ENCODE results near the gene ALG3. TPM values are rescaled to one million over a fixed set of nuclear protein-coding genes. Genes with fewer than 3 reads are reported as not detected.

Gene ALG3
- total RNA-seq, 1 donor from 2014 or later, result 40.9 TPM

DNA sequence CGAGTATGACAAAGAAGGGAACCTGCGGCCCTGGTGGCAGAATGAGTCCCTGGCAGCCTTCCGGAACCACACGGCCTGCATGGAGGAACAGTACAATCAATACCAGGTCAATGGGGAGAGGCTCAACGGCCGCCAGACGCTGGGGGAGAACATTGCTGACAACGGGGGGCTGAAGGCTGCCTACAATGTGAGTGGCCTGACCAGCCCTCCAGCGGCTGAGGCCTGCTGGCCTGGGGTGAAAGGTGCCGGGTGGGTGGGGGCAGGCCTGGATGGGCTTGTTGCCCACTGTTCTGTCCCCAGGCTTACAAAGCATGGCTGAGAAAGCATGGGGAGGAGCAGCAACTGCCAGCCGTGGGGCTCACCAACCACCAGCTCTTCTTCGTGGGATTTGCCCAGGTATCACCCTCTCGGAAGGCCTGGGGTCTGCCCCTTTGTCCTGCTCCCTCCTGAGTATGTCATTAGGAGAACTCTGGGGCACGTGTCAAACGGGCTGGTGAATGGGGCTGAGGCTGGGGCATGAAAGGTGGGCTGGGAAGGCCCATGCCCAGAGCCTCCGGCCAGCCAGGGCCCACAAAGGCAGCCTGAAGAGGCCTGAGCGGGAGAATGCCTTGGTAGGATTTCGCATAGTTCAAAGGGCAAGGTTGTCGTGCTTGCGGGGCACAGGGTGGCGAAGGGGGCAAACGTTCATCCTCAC, 42.4 kb upstream of the ALG3 start:
- Mint-ChIP-seq H3K36me3 (no peaks in the 10 kb centered on the region), H3K27me3 (ENCODE audit: low read depth) (peaks cover 41% of the 10 kb centered on the region), H3K4me3 (no peak overlapping the region), H3K9me3 (no peaks in the 10 kb centered on the region), H3K4me1 (no peaks in the 10 kb centered on the region), H3K27ac (no peak overlapping the region)
- no peak for DNase-seq (ENCODE audit: low spot score in 2 of 2, unreplicated experiment in 2 of 2)
- TF ChIP-seq, protein P1, sequence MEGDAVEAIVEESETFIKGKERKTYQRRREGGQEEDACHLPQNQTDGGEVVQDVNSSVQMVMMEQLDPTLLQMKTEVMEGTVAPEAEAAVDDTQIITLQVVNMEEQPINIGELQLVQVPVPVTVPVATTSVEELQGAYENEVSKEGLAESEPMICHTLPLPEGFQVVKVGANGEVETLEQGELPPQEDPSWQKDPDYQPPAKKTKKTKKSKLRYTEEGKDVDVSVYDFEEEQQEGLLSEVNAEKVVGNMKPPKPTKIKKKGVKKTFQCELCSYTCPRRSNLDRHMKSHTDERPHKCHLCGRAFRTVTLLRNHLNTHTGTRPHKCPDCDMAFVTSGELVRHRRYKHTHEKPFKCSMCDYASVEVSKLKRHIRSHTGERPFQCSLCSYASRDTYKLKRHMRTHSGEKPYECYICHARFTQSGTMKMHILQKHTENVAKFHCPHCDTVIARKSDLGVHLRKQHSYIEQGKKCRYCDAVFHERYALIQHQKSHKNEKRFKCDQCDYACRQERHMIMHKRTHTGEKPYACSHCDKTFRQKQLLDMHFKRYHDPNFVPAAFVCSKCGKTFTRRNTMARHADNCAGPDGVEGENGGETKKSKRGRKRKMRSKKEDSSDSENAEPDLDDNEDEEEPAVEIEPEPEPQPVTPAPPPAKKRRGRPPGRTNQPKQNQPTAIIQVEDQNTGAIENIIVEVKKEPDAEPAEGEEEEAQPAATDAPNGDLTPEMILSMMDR (IDR thresholded peaks at IDR 0.05; ENCODE audit: unreplicated experiment), result no peak

DNA sequence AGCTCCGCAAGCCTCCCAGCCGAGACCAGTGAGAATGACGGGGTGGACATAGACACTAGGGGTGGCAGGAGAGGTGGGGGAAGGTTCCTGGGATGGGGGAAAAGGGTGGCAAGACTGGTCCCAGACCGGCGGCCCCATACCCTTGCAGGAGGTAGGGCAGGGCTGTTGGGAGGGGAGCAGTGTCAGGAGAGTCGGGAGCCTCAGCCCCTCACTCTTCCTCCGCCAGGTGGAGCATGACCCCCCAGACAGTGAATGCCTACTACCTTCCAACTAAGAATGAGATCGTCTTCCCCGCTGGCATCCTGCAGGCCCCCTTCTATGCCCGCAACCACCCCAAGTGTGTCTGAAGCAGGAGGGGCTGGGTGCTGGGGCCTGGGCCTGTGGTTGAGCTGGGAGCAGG, 41.6 kb upstream of the ALG3 start:
- Mint-ChIP-seq H3K27ac (no peak overlapping the region), H3K4me3 (no peak overlapping the region), H3K4me1 (no peaks in the 10 kb centered on the region), H3K9me3 (no peaks in the 10 kb centered on the region), H3K36me3 (no peaks in the 10 kb centered on the region), H3K27me3 (ENCODE audit: low read depth) (peaks cover 49% of the 10 kb centered on the region)
- TF ChIP-seq, protein P1 (IDR thresholded peaks at IDR 0.05; ENCODE audit: unreplicated experiment), result no peak
- no peak for DNase-seq (ENCODE audit: low spot score in 2 of 2, unreplicated experiment in 2 of 2)

DNA sequence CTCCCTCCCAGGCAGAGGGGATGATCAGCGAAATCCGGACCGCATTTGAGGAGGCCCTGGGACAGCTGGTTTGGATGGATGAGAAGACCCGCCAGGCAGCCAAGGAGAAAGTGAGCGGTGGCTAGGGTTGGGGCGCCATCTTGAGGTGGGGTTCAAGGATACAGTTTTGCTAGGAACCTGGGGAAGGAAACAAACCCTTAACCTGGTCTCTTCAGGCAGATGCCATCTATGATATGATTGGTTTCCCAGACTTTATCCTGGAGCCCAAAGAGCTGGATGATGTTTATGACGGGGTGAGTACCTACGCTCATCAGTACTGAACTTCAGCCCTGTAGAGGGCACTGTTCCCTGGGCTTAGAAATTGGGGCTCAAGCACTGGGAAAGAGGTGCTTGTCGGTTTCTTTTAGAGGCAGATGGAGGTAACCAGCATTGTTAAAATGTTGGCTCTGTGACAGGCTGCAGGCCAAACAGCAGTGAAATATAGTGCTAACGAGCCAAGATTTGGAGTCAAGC, 40.7 kb upstream of the ALG3 start:
- TF ChIP-seq, protein P1 (IDR thresholded peaks at IDR 0.05; ENCODE audit: unreplicated experiment), result peak; percentile 23
- Mint-ChIP-seq H3K4me3 (no peak overlapping the region), H3K27ac (no peak overlapping the region), H3K4me1 (no peaks in the 10 kb centered on the region), H3K27me3 (ENCODE audit: low read depth) (peaks cover 46% of the 10 kb centered on the region), H3K9me3 (no peaks in the 10 kb centered on the region), H3K36me3 (no peaks in the 10 kb centered on the region)
- no peak for DNase-seq (ENCODE audit: low spot score in 2 of 2, unreplicated experiment in 2 of 2)

DNA sequence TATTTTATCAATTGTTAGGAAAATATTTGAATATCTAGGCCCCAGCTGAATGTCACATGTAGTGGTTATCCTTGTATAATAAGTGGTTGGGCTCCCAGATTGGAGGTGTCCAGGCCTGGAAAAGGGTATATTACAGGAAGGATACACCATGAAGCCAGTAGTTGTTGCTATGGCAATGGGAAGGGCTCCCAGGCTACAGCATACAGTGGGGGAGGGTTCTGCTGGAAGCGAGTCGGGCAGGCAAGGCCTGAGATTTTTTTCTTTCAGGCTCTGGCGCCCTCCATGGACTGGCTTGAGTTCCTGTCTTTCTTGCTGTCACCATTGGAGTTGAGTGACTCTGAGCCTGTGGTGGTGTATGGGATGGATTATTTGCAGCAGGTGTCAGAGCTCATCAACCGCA, 35.9 kb upstream of the ALG3 start:
- no peaks in the 10 kb centered on the region for H3K4me1 Mint-ChIP-seq
- TF ChIP-seq, protein P1 (IDR thresholded peaks at IDR 0.05; ENCODE audit: unreplicated experiment), result no peak
- no peaks in the 10 kb centered on the region for H3K9me3 Mint-ChIP-seq
- no peak overlapping the region for H3K27ac Mint-ChIP-seq
- H3K36me3 Mint-ChIP-seq, result no peaks in the 10 kb centered on the region
- H3K4me3 Mint-ChIP-seq, result no peak overlapping the region
- no peak for DNase-seq (ENCODE audit: low spot score in 2 of 2, unreplicated experiment in 2 of 2)
- peaks cover 71% of the 10 kb centered on the region for H3K27me3 Mint-ChIP-seq (ENCODE audit: low read depth)

DNA sequence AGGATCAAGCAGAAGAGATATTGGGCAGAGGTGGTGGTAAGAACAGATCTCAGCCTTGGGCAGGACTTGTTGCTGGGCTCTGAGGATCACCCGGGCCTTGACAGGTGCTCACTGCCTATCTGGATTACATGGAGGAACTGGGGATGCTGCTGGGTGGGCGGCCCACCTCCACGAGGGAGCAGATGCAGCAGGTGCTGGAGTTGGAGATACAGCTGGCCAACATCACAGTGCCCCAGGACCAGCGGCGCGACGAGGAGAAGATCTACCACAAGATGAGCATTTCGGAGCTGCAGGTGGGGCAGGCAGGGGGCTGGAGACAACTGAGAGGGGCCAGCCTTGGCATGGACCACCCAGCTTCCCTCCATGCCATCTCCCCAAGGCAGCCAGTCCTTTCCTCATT, 34.9 kb upstream of the ALG3 start:
- Mint-ChIP-seq H3K36me3 (no peaks in the 10 kb centered on the region), H3K4me3 (no peak overlapping the region), H3K4me1 (no peaks in the 10 kb centered on the region), H3K9me3 (no peaks in the 10 kb centered on the region), H3K27me3 (ENCODE audit: low read depth) (peaks cover 71% of the 10 kb centered on the region), H3K27ac (no peak overlapping the region)
- no peak for DNase-seq (ENCODE audit: low spot score in 2 of 2, unreplicated experiment in 2 of 2)
- TF ChIP-seq, protein P1 (IDR thresholded peaks at IDR 0.05; ENCODE audit: unreplicated experiment), result no peak

Measured in mesothelial cell of epicardium (in vitro differentiated cells).